Measurements from ENCODE around the gene AR. TPM values are rescaled to one million over a fixed set of nuclear protein-coding genes. Genes with fewer than 3 reads are reported as not detected.

AR gene
- total and polyA plus RNA-seq, 10 of the 15 experiments (the other 5 are each of a cell fraction or from before 2014, with no cell fraction given), result 0.07 to 0.09 (median 0.08) TPM; not detected in 7

DNA sequence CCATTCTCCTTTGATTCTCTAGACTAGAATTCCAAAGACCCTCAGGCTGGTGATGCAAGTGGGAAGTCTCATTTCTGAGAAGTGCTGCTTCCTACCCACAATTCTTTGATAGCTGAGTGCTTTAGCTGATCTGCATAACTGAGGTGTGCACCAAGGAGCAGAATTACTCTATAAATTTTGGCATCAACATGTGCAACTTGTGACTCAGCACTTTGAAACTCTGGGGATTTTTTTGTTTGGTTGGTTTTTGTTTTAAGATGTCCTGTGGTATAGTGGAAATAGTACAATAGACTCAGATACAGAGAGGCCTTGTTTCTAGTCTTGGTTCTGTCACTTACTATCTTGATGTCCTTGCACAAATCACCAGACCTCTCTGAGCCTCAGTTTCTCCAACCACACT is 148.4 kb downstream of the AR start (continued):
- TF ChIP-seq, protein P1, sequence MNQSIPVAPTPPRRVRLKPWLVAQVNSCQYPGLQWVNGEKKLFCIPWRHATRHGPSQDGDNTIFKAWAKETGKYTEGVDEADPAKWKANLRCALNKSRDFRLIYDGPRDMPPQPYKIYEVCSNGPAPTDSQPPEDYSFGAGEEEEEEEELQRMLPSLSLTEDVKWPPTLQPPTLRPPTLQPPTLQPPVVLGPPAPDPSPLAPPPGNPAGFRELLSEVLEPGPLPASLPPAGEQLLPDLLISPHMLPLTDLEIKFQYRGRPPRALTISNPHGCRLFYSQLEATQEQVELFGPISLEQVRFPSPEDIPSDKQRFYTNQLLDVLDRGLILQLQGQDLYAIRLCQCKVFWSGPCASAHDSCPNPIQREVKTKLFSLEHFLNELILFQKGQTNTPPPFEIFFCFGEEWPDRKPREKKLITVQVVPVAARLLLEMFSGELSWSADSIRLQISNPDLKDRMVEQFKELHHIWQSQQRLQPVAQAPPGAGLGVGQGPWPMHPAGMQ (IDR thresholded peaks at IDR 0.05; ENCODE audit: borderline replicate concordance), result no peak
- TF ChIP-seq WRNIP1 (IDR thresholded peaks at IDR 0.05; ENCODE audit: borderline replicate concordance, low read depth, low read length), result no peak

DNA sequence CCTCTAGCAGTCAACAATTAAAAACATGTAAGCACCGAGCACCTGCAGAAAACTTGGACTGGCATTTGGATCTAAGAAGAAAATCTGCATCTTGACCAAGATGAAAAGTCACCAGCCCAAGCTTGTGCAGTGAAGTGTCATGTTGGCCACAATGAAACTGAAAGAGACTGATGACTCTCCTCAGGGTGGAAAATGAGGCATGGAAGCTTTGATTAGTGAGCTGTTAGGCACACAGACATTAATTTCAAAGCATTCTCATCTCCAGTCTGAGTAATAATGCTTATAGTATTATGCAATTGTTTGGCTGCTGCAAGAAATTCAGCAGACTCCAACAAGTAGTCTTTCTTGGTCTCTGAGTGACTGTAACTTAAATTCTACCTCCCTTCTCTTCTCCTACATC is 150.1 kb downstream of the AR start:
- ChIA-PET CTCF (no interaction called here), SMC1A (ENCODE audit: uncharacterized antibody, unreplicated experiment) (interaction anchor here (0.8 kb wide), 1 partner anchor 140 kb away, joined by 3 read pairs; no protein-coding TSS in a partner anchor), POLR2A (no interaction called here), RAD21 (ENCODE audit: unreplicated experiment) (no interaction called here)
- BruUV-seq (replicated peaks), result no TSS peak
- ATAC-seq, result no peak
- Histone ChIP-seq H3K27me3 (replicated peaks in 1 of 2; ENCODE audit: control insufficient read depth in 2 of 2, insufficient read depth in 2 of 2, low read length in 1 of 2) (no peaks in the 10 kb centered on the region), H3K4me1 (ENCODE audit: control insufficient read depth, insufficient read depth, low read length) (no peaks in the 10 kb centered on the region), H3K27ac (ENCODE audit: control insufficient read depth, insufficient read depth) (no peak overlapping the region), H4K20me1 (ENCODE audit: control insufficient read depth, insufficient read depth) (no peaks in the 10 kb centered on the region), H2AFZ (ENCODE audit: control insufficient read depth, low read depth, low read length) (no peak overlapping the region), H3K4me3 (no peak overlapping the region), H3K4me2 (ENCODE audit: control insufficient read depth, insufficient read depth) (no peak overlapping the region), H3K9me3 (replicated peaks; ENCODE audit: control insufficient read depth, insufficient read depth, low read length) (no peaks in the 10 kb centered on the region), H3K9ac (ENCODE audit: control insufficient read depth, insufficient read depth, low read length) (no peak overlapping the region), H3K36me3 (ENCODE audit: control insufficient read depth in 2 of 2, insufficient read depth in 2 of 2, low read length in 1 of 2) (no peaks in the 10 kb centered on the region), H3K79me2 (ENCODE audit: control insufficient read depth, insufficient read depth, low read length) (no peaks in the 10 kb centered on the region)
- DNase-seq (ENCODE audit: low read depth, low spot score), result no peak
- 0% methylated on average over 1 of the region's 1 CpG for WGBS (ENCODE audit: insufficient coverage, insufficient replicate concordance, low lambda C conversion rate, missing lambda C conversion rate)
- intact Hi-C loops (cut with micrococcal nuclease; ENCODE audit: unreplicated experiment) (no loop called here), in situ Hi-C loops (cut with MboI) (no loop called here)
- FAIRE-seq, result no peak
- no peak for TF ChIP-seq IKZF2 (IDR thresholded peaks at IDR 0.05)
- TF ChIP-seq TAF1 (IDR thresholded peaks at IDR 0.05; ENCODE audit: borderline replicate concordance, low read depth, low read length), result no peak
- TF ChIP-seq ETV6 (conservative IDR thresholded peaks at IDR 0.05 in 1 of 2, IDR thresholded peaks at IDR 0.05 in 1 of 2; ENCODE audit: borderline replicate concordance in 1 of 2, low read depth in 1 of 2), result no peak
- TF ChIP-seq, protein P2, sequence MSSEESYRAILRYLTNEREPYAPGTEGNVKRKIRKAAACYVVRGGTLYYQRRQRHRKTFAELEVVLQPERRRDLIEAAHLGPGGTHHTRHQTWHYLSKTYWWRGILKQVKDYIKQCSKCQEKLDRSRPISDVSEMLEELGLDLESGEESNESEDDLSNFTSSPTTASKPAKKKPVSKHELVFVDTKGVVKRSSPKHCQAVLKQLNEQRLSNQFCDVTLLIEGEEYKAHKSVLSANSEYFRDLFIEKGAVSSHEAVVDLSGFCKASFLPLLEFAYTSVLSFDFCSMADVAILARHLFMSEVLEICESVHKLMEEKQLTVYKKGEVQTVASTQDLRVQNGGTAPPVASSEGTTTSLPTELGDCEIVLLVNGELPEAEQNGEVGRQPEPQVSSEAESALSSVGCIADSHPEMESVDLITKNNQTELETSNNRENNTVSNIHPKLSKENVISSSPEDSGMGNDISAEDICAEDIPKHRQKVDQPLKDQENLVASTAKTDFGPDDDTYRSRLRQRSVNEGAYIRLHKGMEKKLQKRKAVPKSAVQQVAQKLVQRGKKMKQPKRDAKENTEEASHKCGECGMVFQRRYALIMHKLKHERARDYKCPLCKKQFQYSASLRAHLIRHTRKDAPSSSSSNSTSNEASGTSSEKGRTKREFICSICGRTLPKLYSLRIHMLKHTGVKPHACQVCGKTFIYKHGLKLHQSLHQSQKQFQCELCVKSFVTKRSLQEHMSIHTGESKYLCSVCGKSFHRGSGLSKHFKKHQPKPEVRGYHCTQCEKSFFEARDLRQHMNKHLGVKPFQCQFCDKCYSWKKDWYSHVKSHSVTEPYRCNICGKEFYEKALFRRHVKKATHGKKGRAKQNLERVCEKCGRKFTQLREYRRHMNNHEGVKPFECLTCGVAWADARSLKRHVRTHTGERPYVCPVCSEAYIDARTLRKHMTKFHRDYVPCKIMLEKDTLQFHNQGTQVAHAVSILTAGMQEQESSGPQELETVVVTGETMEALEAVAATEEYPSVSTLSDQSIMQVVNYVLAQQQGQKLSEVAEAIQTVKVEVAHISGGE (CRISPR knock-in tag; IDR thresholded peaks at IDR 0.05), result no peak
- no peak for TF ChIP-seq SPI1 (IDR thresholded peaks at IDR 0.05; ENCODE audit: borderline replicate concordance, insufficient read depth, low read depth, low read length)
- no peak for TF ChIP-seq NBN (IDR thresholded peaks at IDR 0.05)
- TF ChIP-seq, protein P3, sequence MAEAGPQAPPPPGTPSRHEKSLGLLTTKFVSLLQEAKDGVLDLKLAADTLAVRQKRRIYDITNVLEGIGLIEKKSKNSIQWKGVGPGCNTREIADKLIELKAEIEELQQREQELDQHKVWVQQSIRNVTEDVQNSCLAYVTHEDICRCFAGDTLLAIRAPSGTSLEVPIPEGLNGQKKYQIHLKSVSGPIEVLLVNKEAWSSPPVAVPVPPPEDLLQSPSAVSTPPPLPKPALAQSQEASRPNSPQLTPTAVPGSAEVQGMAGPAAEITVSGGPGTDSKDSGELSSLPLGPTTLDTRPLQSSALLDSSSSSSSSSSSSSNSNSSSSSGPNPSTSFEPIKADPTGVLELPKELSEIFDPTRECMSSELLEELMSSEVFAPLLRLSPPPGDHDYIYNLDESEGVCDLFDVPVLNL (IDR thresholded peaks at IDR 0.05; ENCODE audit: low read depth, low read length), result no peak
- no peak for TF ChIP-seq JUNB (IDR thresholded peaks at IDR 0.05)
- no peak for TF ChIP-seq BCL11A (IDR thresholded peaks at IDR 0.05; ENCODE audit: low read depth, low read length)
- no peak for TF ChIP-seq STAT3 (IDR thresholded peaks at IDR 0.05; ENCODE audit: low read depth, low read length)
- no peak for TF ChIP-seq POLR2AphosphoS2 (IDR thresholded peaks at IDR 0.05; ENCODE audit: low read depth, low read length)
- TF ChIP-seq ZNF622 (IDR thresholded peaks at IDR 0.05), result no peak
- TF ChIP-seq FOXM1 (IDR thresholded peaks at IDR 0.05; ENCODE audit: low read depth, low read length), result no peak
- TF ChIP-seq EED (IDR thresholded peaks at IDR 0.05; ENCODE audit: low read depth), result no peak
- no peak for TF ChIP-seq EZH2 (IDR thresholded peaks at IDR 0.05; ENCODE audit: borderline replicate concordance, control insufficient read depth, low read depth, low read length)
- no peak for TF ChIP-seq HCFC1 (IDR thresholded peaks at IDR 0.05; ENCODE audit: low read length)
- TF ChIP-seq SIN3A (IDR thresholded peaks at IDR 0.05; ENCODE audit: low read depth, low read length), result no peak
- TF ChIP-seq ZNF207 (IDR thresholded peaks at IDR 0.05; ENCODE audit: borderline replicate concordance), result no peak

All from GM12878 (cell line).